Embryonic facial prominence (tissue), 1 donor: ENCODE measurements around the gene ZNF559.
"Not testable (repeated sequence)": the region's sequence is repeated elsewhere in the genome, so short reads cannot be mapped to it uniquely, and the experiment has no call there.

Source experiments
- DNase-seq: peaks from one replicate; pipeline ENCODE4 v3.0.0-alpha.2; 2016; ENCODE audit errors: extremely low spot score

ZNF559 gene

DNA sequence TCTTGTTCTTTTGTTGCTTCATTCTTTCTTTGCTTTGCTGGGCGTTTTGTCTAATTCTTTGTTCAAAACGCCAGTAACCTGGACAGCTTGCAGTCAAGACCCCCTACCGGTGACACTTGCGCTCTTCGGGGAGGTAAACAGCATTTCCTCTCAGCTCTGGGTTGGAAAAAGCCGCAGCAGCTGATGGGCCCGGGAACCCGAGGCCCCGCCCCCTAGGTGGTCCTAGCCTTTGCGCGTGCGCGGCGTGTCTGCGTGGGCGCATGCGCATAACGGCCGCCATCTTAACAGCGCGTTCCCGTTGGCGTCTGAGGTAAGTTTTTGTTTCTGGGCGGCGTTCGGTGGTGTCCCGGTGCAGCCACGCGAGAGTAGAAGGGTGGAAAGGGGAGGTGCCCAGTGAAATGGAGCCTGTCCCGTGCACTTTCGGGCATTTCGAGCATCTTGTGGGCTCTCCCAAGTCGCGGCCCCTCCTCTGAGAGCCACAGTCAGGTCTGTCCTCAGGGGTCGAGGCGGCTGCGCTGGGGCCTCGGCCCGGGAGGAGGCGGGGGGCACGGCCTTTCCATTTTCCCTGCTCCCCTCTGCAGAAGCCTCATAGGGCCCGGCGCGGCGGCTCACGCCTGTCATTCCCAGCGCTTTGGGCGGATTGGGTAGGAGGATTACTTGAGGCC is at the start of gene ZNF559:
Gene ZNF559, plus strand, starts transcription at position 261 of the 665 bp plus-strand sequence. CDS start 14,371 bp downstream, outside the sequence.
- DNase-seq: peak; percentile 96

DNA sequence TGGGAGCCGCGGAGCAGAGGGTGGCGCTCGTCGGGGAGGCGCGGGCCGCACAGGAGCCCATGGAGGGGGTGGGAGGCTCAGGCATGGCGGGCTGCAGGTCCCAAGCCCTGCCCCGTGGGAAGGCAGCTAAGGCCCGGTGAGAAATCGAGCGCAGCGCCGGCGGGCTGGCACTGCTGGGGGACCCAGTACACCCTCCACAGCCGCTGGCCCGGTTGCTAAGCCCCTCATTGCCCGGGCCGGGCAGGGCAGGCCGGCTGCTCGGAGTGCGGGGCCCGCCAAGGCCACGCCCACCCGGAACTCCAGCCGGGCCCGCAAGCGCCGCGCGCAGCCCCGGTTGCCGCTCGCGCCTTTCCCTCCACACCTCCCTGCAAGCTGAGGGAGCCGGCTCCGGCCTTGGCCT is 40.5 kb upstream of the ZNF559 start:
- DNase-seq: not testable (repeated sequence)

DNA sequence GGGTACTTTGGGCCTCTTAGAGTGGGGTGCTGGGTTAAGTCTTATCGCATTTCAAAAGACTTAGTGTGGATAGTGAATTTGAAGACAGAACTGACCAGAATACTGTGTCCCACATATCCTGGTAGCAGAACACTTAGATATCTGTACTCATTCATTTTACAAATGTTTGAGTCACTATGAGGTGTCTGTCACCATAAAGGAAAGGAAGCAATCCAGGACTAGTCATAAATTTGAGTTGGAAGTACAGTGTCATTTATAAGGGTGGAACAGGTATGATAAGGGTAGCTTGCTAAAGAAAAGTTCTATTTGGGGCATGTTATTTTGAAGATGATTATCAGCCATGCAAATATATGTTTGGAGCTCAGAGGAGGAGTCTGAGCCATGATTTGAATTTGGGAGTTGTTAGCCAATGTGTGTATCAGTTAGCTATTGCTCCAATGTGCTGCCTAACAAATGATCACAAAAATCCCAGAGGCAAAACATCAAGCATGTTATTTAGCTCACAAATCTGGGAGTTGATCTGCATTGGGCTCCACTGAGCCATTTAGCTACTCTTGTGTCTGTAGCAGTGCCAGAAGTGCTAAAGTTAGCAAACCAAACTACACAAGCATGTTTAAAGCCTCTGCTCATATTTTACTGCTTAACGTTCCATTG is 34.6 kb upstream of the ZNF559 start:
- no peak for DNase-seq

DNA sequence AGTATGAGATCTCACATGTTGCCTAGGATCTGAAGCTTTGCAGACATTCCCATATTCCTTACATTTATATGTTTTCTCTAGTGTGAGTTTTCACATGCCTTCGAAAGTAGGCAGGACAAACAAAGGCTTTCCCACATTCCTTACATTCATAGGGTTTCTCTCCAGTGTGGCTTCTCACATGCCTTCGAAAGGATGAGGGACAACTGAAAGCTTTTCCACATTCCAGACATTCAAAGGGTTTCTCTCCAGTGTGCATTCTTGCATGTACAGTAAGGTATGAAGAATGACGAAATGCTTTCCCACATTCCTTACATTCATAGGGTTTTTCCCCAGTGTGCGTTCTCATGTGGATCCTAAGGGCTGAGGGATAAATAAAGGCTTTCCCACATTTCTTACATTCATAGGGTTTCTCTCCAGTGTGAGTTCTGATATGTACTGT is 28.5 kb upstream of the ZNF559 start:
- no peak for DNase-seq

DNA sequence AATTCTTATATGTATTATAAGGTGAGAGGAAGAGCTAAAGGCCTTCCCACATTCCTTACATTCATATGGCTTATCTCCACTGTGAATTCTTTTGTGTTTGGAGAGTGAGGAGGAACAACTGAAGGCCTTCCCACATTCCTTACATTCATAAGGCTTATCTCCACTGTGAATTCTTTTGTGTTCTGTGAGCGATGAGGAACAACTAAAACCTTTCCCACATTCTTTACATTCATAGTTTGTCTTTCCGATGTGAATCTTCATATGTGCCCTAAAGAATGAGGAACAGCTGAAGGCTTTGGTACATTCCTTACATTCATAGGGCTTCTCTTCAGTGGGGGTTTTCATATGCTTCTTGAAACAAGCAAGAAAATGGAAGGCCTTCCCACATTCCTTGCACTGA is 27.6 kb upstream of the ZNF559 start:
- no peak for DNase-seq

DNA sequence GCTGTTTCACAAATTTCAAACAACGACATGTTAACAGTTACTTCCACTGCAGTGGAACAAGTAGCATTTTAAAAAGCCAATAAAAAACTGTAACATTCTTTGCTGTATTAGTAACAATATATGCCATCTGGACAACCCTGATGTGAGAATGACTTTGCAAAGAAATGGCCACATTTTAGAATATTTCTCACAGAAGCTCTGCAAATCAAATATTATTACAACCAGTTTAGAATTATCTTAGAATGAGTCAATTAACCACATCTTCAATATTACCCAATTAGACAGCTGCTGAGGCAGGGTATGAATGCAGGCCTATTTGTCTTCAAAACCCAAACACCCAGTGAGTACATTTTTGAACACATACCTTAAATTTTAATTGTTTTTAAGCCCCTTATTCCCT is 17.5 kb upstream of the ZNF559 start:
- DNase-seq: no peak

DNA sequence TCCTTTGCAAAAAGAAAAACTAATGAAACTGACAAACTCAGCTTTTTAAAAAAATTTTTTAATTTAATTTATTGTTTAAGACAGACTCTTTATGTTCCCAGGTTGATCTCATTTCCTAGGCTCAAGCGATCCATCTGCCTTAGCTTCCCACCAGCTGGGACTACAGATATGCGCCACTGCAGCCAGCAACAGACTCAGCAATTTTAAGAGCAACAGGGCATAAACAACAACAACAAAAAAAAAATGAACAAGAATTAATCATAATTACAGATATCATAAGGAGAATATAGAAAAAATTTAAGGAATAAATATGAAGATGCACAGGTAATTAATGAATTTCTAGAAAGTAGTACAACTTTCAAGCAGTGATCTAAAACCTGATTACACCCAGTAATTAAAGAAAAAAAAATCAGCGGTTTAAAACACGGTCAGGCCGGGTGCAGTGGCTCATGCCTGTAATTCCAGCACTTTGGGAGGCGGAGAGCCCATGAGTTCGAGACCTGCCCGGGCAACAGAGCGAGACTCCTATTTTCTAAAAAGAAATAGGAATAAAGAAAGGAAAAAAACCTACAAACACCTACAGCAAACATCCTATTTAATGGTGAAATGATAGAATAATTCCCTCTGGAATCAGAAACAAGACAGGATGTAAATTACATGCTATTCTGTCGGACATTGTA is 15.7 kb upstream of the ZNF559 start:
- DNase-seq: no peak

DNA sequence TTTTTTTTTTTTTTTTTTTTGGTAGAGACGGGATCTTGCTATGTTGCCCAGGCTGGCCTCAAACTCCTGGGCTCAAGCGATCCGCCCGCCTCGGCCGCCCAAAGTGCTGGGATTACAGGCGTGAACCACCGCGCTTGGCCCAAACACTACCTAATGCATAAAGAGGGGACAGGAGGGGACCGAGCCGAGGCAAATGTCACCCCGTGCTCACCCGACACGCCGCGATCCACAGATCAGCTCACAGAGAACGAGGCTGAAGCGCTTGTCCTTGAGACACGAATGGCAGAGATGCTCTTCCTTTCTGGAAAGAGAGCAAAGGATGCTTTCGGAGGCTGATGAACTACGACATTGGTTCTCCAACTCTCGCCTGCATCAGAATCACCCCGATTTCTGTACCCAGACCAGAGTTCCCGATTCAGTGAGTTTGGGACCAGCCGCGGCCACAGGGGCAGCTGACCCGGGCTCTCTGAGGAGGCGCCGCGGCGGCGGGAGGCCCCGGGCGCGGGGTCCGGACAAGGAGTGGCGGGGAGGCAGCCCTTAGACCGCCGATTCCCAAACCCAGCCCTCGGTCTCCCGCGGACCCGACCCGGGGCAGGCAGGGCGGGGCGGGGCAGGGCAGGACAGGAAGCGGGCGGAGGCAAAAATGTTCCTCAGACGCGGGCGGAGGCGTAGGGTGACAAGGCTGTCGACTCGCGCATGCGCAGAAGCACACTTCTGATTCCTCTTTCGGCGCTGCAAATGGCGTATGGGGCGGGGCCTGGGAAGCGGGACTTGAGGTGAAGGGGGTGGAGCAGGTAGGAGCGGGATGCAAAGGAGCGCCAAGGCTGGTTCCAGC is 14.6 kb upstream of the ZNF559 start, which contains the start of gene ZNF699:
Gene ZNF699, minus strand, starts transcription at position 700 of the 835 bp plus-strand sequence. CDS start 4,719 bp downstream, outside the sequence.
- DNase-seq: peak; percentile 96

DNA sequence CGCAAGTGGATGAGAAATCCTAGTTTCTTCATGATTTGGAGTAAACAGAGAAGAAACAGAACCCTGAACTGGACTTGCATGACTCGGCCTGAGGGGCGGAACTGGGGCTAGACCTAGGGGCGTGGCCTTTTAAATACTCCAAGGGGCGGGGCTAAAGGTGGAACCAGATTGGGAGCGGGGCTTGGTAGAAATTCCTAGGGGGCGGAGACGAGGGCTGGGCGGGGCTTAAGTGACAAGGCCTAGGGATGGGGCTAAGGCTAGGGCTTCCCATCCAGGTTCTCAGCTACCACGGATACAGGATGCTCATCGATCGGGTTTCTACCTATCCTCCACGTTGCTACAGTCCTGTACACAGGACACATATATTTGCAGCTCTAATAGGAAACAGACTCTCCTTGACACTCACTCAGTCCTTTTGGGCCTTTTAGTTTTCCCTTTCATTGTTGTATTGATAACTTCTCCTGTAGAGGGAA is 14.0 kb upstream of the ZNF559 start:
- DNase-seq: peak; percentile 85

DNA sequence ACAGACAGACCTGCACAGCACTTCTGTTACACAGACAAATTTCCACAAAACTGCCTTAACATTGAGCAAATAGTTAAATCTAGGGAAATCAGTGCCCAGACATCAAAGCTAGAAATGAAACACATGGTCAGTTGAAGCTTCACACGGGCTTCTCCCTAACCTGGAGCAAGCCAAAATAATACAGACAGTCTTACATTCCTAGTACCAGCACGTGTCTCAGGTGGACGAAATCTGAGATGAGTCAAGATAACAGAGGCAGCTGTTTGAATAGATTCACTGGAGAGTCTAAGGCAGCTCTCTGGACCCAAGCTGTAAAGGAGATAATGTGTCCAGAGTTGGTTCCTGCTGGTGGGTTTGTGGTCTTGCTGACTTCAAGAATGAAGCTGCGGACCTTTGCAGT is 10.2 kb upstream of the ZNF559 start:
- DNase-seq: no peak

DNA sequence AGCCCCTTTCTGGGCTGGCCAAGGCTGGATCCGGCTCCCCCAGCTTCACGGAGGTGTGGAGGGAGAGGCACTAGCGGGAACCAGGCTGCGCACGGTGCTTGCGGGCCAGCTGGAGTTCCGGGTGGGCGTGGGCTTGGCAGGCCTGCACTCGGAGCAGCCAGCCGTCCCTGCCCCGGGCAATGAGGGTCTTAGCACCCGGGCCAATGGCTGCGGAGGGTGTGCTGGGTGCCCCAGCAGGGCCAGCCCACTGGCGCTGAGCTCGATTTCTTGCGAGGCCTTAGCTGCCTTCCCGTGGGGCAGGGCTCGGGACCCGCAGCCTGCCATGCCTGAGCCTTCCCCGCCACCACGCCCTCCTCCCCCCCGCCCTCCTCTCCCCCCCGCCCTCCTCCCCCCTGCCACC is 2.6 kb upstream of the ZNF559 start:
- no peak for DNase-seq

DNA sequence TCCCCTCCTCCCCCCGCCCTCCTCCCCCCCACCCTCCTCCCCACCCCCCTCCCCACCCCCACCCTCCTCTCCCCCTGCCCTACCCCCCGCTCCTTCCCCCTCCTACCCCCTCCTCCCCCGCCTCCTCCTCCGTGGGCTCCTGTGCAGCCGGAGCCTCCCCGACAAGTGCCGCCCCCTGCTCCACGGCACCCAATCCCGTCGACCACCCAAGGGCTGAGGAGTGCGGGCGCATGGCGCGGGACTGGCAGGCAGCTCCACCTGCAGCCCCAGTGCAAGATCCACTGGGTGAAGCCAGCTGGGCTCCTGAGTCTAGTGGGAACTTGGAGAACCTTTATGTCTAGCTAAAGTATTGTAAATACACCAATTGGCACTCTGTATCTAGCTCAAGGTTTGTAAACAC is 2.2 kb upstream of the ZNF559 start:
- not testable (repeated sequence) for DNase-seq

DNA sequence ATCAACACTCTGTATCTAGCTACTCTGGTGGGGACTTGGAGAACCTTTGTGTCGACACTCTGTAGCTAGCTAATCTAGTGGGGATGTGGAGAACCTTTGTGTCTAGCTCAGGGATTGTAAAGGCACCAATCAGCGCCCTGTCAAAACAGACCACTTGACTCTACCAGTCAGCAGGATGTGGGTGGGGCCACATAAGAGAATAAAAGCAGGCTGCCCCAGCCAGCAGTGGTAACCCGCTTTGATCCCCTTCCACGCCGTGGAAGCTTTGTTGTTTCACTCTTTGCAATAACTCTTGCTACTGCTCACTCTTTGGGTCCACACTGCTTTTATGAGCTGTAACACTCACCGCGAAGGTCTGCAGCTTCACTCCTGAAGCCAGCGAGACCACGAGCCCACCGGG is 1.8 kb upstream of the ZNF559 start:
- not testable (repeated sequence) for DNase-seq

DNA sequence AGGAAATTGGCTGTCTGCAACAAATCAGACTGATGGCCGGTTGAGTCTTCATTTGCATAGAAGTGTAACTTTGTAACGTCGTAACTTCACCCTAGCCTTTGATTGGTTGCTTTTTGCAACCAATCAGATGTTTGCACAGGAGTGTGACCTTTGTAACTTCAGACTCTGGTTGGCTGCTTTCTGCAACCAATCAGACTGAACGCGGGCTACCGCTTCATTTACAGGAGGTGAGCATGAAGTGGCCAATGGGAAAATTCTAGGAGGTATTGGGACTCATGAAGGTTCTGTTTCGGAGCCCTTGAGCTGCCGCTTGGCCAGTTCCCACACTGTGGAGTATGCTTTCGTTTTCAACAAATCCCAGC is 441 bp upstream of the ZNF559 start:
- DNase-seq: no peak

DNA sequence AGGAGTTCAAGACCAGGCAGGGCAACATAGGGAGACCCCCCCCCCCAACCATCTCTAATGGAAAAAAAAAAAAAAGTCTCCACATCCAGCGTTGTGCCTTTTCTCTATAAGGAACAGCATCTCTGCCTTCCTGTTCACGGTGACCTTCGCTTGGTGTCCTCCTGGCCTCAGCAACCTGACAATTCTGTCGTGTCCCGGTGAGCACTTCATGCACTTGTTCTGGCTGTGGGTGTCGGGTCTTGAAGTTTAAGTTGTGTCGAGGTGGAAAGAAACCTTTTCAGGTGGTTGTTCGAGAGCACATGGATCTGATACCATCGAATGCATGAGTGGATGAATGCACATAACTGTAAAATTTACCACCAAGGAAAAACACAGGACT is 594 bp downstream of the ZNF559 start:
- no peak for DNase-seq

DNA sequence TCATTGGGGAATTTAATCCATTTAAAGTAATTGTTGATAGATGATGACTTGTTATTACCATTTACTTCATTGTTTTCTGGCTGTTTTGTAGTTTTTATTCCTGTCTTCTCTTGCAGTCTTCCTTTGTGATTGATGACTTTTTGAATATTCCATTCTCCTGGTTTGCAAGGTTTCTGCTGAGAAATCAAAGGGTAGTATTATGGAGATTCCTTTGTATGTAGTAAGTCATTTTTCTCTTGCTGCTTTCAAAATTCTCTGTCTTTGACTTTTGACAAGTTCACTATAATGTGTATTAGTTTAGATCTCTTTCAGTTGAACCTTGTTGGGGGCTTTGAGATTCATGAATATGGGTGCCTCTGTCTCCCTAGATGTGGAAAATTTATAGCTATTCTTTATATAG is 6.0 kb downstream of the ZNF559 start:
- DNase-seq: no peak

DNA sequence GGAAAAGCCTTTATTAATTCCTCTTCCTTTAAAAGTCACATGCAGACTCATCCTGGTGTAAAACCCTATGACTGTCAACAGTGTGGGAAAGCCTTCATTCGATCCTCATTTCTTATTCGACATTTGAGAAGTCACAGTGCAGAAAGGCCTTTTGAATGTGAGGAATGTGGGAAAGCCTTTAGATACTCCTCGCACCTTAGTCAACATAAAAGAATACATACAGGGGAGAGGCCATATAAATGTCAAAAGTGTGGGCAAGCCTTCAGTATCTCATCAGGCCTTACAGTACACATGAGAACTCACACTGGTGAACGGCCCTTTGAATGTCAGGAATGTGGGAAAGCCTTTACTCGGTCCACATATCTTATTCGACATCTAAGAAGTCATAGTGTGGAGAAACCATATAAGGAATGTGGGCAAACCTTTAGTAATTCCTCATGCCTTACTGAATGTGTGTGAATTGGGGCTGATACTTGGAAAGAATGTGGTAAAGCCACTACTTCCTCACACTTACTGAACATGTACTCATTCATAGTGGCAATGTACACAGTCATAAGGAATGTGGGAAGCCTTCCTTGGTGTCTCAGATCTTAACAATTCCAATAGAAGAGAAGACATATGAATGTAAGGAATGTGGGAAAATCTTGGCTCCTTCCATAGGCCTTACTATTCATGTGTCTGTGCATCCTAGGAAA is 18.8 kb downstream of the ZNF559 start:
- DNase-seq: no peak

DNA sequence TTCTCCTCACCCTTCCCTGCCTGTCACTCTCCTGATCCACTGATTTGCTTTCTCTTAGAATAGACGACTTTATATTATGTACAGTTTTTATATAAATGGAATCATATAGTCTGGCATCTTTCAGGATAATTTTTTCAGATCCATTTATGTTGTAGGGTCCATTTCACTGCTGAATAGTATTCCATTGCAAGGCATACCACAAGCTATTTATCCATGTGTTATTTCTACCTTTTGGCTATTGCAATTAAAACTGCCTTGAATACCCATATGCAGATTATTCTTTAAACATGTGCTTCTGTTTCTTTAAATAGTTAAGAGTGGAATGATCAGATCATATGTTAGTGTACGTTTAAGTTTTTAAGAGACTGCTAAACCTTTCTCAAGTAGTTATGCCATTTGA is 21.0 kb downstream of the ZNF559 start:
- DNase-seq: no peak

DNA sequence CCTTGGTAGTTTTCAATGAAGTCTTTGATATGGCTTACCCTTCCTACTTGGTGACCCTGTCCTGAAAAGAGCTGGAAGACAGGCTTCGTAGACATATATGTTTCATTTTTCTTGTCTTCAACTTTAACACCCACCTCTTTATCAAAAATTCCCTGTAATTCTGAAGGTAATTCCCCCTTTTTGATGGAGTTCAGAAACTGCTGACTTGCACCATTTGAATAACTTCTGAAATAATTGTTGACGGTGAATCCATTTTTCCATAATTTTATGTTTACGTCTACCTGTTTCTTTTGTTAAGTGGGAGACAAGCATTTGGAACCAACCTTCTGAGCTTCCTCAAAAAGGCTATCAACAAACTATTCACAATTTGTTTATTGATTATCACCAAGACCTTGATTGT is 24.3 kb downstream of the ZNF559 start:
- no peak for DNase-seq

DNA sequence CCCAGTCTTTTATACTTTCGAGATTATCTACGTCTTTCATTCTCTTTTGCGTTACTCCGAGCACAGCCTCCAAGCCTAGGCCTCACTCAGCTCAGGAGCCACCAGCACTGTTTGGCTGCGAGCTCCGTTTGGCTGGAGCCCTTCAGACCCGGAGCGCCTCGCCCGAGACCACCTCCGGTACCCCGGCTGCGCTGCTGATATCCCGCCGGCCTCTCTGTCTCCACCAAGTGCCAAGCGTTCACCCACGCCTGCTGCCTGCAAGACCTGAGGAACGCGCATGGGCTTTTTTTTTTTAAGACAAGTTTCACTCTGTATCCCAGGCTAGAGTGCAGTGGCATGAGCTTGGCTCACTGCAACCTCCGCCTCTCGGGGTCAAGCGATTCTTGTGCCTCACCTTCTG is 24.7 kb downstream of the ZNF559 start:
- no peak for DNase-seq

DNA sequence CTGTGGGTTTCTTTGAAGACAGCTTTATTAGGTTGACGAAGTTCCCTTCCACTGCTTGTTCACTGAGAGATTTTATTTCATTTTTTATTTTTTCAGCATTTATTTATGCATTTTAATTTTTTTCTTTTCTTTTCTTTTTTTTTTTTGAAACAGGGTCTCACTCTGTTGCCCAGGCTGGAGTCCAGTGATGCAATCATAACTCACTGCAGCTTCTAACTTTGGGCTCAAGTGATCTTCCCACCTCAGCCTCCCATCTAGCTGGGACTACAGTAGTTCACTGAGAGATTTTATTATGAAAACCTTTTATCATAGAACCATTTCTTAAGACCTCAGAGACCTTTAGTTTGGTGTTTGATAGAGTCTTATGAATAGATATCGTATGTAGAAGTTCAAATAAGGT is 28.5 kb downstream of the ZNF559 start:
- no peak for DNase-seq
